WTC11 (cell line): ENCODE results near the gene MYO5B. TPM values are rescaled to one million over a fixed set of nuclear protein-coding genes. Genes with fewer than 3 reads are reported as not detected.

Experiments
- ATAC-seq: fragments of 200-7000 bp; cut with Tn5 transposase; 2 replicates; pipeline ENCODE4 v1.10.0; 2021; ENCODE audit warnings: mild to moderate bottlenecking, moderate library complexity
- CTCF ChIA-PET: fragments of 300-600 bp; sonication (Branson Sonifier 250); formaldehyde crosslinking; loops from one replicate; lab custom pipeline; 2021; ENCODE audit warnings: antibody characterized with exemption; lab: Charles Lee
- POLR2A ChIA-PET: fragments of 350-600 bp; sonication (Branson Sonifier 250); formaldehyde crosslinking; loops from one replicate; lab custom pipeline; 2021; ENCODE audit warnings: antibody characterized with exemption; lab: Charles Lee
- DNase-seq: peaks from one replicate; pipeline ENCODE4 v3.0.0; 2021; ENCODE audit warnings: low spot score
- H3K27ac Mint-ChIP-seq: 2 replicates; pipeline ENCODE4 v1.8.0; 2021; ENCODE audit warnings: mixed read lengths
- H3K27me3 Mint-ChIP-seq: 2 replicates; pipeline ENCODE4 v1.8.0; 2021; ENCODE audit warnings: low read depth, mild to moderate bottlenecking, moderate library complexity, mixed read lengths
- H3K36me3 Mint-ChIP-seq: 2 replicates; pipeline ENCODE4 v1.8.0; 2021; ENCODE audit warnings: mixed read lengths
- H3K4me1 Mint-ChIP-seq: 2 replicates; pipeline ENCODE4 v1.8.0; 2022; ENCODE audit warnings: mixed read lengths
- H3K4me3 Mint-ChIP-seq: 2 replicates; pipeline ENCODE4 v1.8.0; 2021; ENCODE audit warnings: mild to moderate bottlenecking, moderate library complexity, mixed read lengths
- H3K9me3 Mint-ChIP-seq: 2 replicates; pipeline ENCODE4 v1.8.0; 2021; ENCODE audit warnings: mixed read lengths
- ATF1 ChIP-seq: sonication (generic); formaldehyde crosslinking; IDR thresholded peaks from 2 replicates; pipeline ENCODE4 v1.8.1; 2023; ENCODE audit warnings: mild to moderate bottlenecking, moderate library complexity, missing genetic modification reagents
- E2F4 ChIP-seq: sonication (generic); formaldehyde crosslinking; IDR thresholded peaks from 2 replicates; pipeline ENCODE4 v1.8.1; 2022; ENCODE audit warnings: low read depth, mild to moderate bottlenecking, moderate library complexity, missing genetic modification reagents, borderline replicate concordance
- E2F5 ChIP-seq: sonication (generic); formaldehyde crosslinking; IDR thresholded peaks from 2 replicates; pipeline ENCODE4 v1.8.1; 2022; ENCODE audit warnings: mild to moderate bottlenecking, moderate library complexity, missing genetic modification reagents
- GABPB1 ChIP-seq: sonication (generic); formaldehyde crosslinking; IDR thresholded peaks from 2 replicates; pipeline ENCODE4 v1.8.1; 2023; ENCODE audit warnings: mild to moderate bottlenecking, missing genetic modification reagents
- TP53 ChIP-seq: sonication (generic); formaldehyde crosslinking; IDR thresholded peaks from 2 replicates; pipeline ENCODE4 v1.8.1; 2023; ENCODE audit warnings: mild to moderate bottlenecking, missing genetic modification reagents
- ZBTB21 ChIP-seq: sonication (generic); formaldehyde crosslinking; IDR thresholded peaks from 2 replicates; pipeline ENCODE4 v1.8.1; 2023; ENCODE audit warnings: mild to moderate bottlenecking, missing genetic modification reagents, borderline replicate concordance
- ZMAT4 ChIP-seq: fragments of 250-450 bp; sonication (Bioruptor Pico); IDR thresholded peaks from 2 replicates; pipeline ENCODE4 v1.9.0; 2021; ENCODE audit warnings: mild to moderate bottlenecking
- ZNF138 ChIP-seq: sonication (generic); formaldehyde crosslinking; conservative IDR thresholded peaks from 2 replicates; pipeline ENCODE4 v1.8.1; 2022; ENCODE audit warnings: mild to moderate bottlenecking, moderate library complexity, missing genetic modification reagents
- ZNF232 ChIP-seq: sonication (generic); formaldehyde crosslinking; IDR thresholded peaks from 2 replicates; pipeline ENCODE4 v1.8.0; 2022; ENCODE audit warnings: mild to moderate bottlenecking, missing genetic modification reagents
- ZNF423 ChIP-seq: fragments of 250-450 bp; sonication (Bioruptor Pico); IDR thresholded peaks from 2 replicates; pipeline ENCODE4 v2.1.2; 2022; ENCODE audit warnings: mild to moderate bottlenecking, moderate library complexity
- total RNA-seq: library from RNA; stranded (reverse); gene quantifications from 3 replicates; pipeline ENCODE4 v1.2.3, GENCODE V29; 2021
- TF ChIP-seq, protein P1 (sequence below): sonication (generic); formaldehyde crosslinking; IDR thresholded peaks from 2 replicates; pipeline ENCODE4 v1.8.1; 2023; ENCODE audit warnings: mild to moderate bottlenecking, missing genetic modification reagents
- TF ChIP-seq, protein P2 (sequence below): sonication (generic); formaldehyde crosslinking; IDR thresholded peaks from 2 replicates; pipeline ENCODE4 v1.8.1; 2023; ENCODE audit warnings: mild to moderate bottlenecking, missing genetic modification reagents, moderate library complexity
- TF ChIP-seq, protein P3 (sequence below): sonication (generic); formaldehyde crosslinking; IDR thresholded peaks from 2 replicates; pipeline ENCODE4 v1.8.0; 2022; ENCODE audit warnings: mild to moderate bottlenecking, missing genetic modification reagents

The MYO5B gene
- total RNA-seq, 1 experiment from 2014 or later: 8.7 TPM

DNA sequence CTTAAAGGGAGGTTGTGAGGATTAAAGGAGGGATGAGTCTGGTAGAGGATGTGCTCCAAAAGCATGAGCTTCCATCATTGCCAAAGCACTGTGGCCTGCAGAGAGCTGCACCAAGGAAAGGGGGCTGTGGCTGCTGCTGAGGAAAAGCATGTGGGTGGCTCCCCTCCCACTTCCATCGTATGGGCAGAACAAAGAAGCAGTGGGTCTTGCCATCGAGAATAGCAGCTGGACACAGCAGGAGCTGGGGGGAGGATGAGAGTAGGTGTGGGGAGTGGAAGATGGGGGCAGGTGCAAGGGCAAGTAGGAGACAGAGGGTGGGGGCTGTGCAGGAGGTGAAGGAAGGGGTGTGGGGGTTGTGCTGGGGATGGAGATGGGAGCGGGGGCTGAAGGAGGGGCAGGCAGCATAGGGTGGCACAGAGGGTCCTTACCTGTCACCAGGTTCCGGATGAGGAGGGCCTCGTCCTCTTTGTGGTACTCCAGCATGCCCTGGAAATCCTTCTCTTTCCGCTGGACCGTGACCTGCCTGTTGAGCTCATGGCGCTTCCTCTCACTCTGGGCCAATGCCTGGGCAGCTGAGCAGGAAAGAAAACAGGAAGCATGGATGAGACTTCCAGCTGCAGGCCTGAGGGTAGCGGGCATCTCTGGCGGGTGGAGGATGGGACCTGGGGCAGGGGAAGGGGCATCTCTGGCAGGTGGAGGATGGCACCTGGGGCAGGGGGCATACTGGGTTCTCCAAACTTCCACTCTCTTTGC is 348.1 kb downstream of the MYO5B start (continued):
- TF ChIP-seq E2F5 (CRISPR knock-in tag): no peak
- TF ChIP-seq ZNF423 (CRISPR knock-in tag): no peak
- no peak for TF ChIP-seq E2F4 (CRISPR knock-in tag)
- no peak for TF ChIP-seq TP53 (CRISPR knock-in tag)
- TF ChIP-seq, all 79 proteins: peak for 0

DNA sequence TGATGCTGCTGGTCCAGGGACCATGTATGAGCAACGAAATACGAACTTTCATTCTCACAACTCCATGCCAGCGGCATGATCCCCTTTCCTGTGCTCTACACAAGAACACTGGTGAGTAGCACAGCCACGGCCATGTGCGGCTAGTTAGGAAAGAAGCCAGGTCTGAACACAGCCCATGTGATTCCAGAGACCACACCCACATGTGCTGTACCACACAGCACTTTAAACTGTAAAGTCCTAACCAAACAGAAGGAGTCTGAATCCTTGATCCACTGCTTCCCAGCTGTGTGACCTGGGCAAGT is 348.6 kb downstream of the MYO5B start:
- Mint-ChIP-seq H3K4me1 (peaks cover 24% of the 10 kb centered on the region), H3K9me3 (no peaks in the 10 kb centered on the region), H3K36me3 (no peaks in the 10 kb centered on the region), H3K27me3 (no peaks in the 10 kb centered on the region), H3K4me3 (no peak overlapping the region), H3K27ac (no peak overlapping the region)
- ChIA-PET CTCF (interaction anchor here (1.0 to 3.0 kb wide), 2 partner anchors 13 to 335 kb away, joined by 3 to 21 read pairs; no protein-coding TSS in a partner anchor), POLR2A (no interaction called here)
- no peak for ATAC-seq
- TF ChIP-seq, protein P1, sequence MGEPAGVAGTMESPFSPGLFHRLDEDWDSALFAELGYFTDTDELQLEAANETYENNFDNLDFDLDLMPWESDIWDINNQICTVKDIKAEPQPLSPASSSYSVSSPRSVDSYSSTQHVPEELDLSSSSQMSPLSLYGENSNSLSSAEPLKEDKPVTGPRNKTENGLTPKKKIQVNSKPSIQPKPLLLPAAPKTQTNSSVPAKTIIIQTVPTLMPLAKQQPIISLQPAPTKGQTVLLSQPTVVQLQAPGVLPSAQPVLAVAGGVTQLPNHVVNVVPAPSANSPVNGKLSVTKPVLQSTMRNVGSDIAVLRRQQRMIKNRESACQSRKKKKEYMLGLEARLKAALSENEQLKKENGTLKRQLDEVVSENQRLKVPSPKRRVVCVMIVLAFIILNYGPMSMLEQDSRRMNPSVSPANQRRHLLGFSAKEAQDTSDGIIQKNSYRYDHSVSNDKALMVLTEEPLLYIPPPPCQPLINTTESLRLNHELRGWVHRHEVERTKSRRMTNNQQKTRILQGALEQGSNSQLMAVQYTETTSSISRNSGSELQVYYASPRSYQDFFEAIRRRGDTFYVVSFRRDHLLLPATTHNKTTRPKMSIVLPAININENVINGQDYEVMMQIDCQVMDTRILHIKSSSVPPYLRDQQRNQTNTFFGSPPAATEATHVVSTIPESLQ (CRISPR knock-in tag): no peak
- TF ChIP-seq GABPB1 (CRISPR knock-in tag): no peak
- no peak for TF ChIP-seq E2F4 (CRISPR knock-in tag)
- no peak for TF ChIP-seq ZBTB21 (CRISPR knock-in tag)
- TF ChIP-seq ZMAT4 (CRISPR knock-in tag): no peak
- no peak for TF ChIP-seq ZNF232 (CRISPR knock-in tag)
- TF ChIP-seq, protein P2, sequence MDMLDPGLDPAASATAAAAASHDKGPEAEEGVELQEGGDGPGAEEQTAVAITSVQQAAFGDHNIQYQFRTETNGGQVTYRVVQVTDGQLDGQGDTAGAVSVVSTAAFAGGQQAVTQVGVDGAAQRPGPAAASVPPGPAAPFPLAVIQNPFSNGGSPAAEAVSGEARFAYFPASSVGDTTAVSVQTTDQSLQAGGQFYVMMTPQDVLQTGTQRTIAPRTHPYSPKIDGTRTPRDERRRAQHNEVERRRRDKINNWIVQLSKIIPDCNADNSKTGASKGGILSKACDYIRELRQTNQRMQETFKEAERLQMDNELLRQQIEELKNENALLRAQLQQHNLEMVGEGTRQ (CRISPR knock-in tag): no peak
- TF ChIP-seq, protein P3, sequence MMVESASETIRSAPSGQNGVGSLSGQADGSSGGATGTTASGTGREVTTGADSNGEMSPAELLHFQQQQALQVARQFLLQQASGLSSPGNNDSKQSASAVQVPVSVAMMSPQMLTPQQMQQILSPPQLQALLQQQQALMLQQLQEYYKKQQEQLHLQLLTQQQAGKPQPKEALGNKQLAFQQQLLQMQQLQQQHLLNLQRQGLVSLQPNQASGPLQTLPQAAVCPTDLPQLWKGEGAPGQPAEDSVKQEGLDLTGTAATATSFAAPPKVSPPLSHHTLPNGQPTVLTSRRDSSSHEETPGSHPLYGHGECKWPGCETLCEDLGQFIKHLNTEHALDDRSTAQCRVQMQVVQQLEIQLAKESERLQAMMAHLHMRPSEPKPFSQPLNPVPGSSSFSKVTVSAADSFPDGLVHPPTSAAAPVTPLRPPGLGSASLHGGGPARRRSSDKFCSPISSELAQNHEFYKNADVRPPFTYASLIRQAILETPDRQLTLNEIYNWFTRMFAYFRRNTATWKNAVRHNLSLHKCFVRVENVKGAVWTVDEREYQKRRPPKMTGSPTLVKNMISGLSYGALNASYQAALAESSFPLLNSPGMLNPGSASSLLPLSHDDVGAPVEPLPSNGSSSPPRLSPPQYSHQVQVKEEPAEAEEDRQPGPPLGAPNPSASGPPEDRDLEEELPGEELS: no peak
- no peak for TF ChIP-seq ZNF138 (CRISPR knock-in tag)
- no peak for TF ChIP-seq ATF1 (CRISPR knock-in tag)
- no peak for DNase-seq
